ENCODE results near the gene CLCA4. TPM values are rescaled to one million over a fixed set of nuclear protein-coding genes. Genes with fewer than 3 reads are reported as not detected.

The CLCA4 gene
- total RNA-seq, 4 donors from 2014 or later, result 0.99 to 1.9 (median 1.0) TPM

- intact Hi-C loops (cut with DNase I; ENCODE audit: low total_unique reads), result no loop called here
- no peak for TF ChIP-seq POLR2A (IDR thresholded peaks at IDR 0.05)
- TF ChIP-seq CTCF (IDR thresholded peaks at IDR 0.05), result no peak
- no peak for DNase-seq (ENCODE audit: low spot score in 2 of 2)
- H3K4me3 ChIP-seq (ENCODE audit: low read depth, poor library complexity, severe bottlenecking), result no peak overlapping the region
Observed at GRCh38 chr1:86618358-86618757, 71.5 kb downstream of the CLCA4 start.

- TF ChIP-seq CTCF (IDR thresholded peaks at IDR 0.05) (no peak), POLR2A (IDR thresholded peaks at IDR 0.05) (no peak)
- WGBS, 2 donors, result 57 to 63% methylated on average over 4 of the region's 4 CpGs
- H3K4me3 ChIP-seq (ENCODE audit: low read depth, poor library complexity, severe bottlenecking), result no peak overlapping the region
- no peak for DNase-seq (ENCODE audit: low spot score in 2 of 2)
- intact Hi-C loops (cut with DNase I; ENCODE audit: low total_unique reads), result no loop called here
Observed at GRCh38 chr1:86619313-86619712, 72.4 kb downstream of the CLCA4 start.

GRCh38 chr1:86621286-86621685 is 74.4 kb downstream of the CLCA4 start:
- DNase-seq (ENCODE audit: low spot score in 2 of 2), result no peak
- TF ChIP-seq POLR2A (IDR thresholded peaks at IDR 0.05) (no peak), CTCF (IDR thresholded peaks at IDR 0.05) (no peak)
- WGBS, 2 donors, result 64 to 72% methylated on average over 1 of the region's 1 CpG
- intact Hi-C loops (cut with DNase I; ENCODE audit: low total_unique reads), result no loop called here
- no peak overlapping the region for H3K4me3 ChIP-seq (ENCODE audit: low read depth, poor library complexity, severe bottlenecking)

Other genes with a start within 250 kb of the CLCA4 start
- gene ODF2L, start 150.8 kb upstream of the CLCA4 start, total RNA-seq, result 10 to 100 TPM; 10.5 to 27.9 (median 13.4) TPM
- gene CLCA2, start 122.9 kb upstream of the CLCA4 start, total RNA-seq, result 100 to 1,000 TPM in 2 of 4 donors, 10 to 100 TPM in 2; 29.8 to 119 (median 74.2) TPM
- gene CLCA1, start 78.2 kb upstream of the CLCA4 start, total RNA-seq, result not detected
- gene SH3GLB1, start 157.5 kb downstream of the CLCA4 start, total RNA-seq, result 10 to 100 TPM; 37.1 to 58.1 (median 42.3) TPM

Data from lower leg skin (tissue), 4 donors.